ENCODE measurements around the gene PDZD11.

Gene PDZD11

DNA sequence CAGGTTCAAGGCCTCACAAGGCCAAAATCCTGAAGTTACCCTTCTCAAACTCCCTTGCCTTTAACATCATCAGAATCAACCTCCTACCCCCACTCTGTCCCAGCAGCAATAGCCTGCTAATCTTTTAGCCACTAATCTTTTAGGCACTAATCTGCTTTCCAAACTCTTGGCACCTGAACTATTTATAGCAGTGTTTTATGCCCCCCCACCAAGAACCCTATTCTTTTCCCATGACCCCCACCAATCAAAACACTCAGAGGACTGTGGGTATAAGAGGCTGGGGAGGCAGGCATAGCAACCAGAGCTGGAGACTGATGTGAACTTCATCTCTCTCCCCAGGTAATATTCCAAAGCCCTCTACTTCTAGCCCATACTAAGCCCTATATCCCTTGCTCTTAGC lies 21.7 kb downstream of the PDZD11 start, which contains the start of gene ARR3:
ARR3 (plus strand) TSS at position 301 of the 400 bp plus-strand sequence. CDS start 1,052 bp downstream, outside the sequence.
- Histone ChIP-seq H3K4me1 (no peaks in the 10 kb centered on the region), H3K4me3 (no peak within 1 kb of the TSS), H3K9me3 (replicated peaks in 1 of 11) (peaks cover 0 to 1% (median 0%) of the 10 kb centered on the region in 11 experiments; a peak in 4 of 22 replicates), H3K9ac (no peak within 1 kb of the TSS), H3K27ac (no peak within 1 kb of the TSS), H3K36me3 (no peaks in the 10 kb centered on the region), H3K4me2 (no peak within 1 kb of the TSS), H3K27me3 (peaks cover 38 to 100% (median 96%) of the 10 kb centered on the region in 11 experiments), H4K20me1 (peaks cover 0 to 5% (median 0%) of the 10 kb centered on the region in 11 experiments; a peak in 3 of 22 replicates)
- no peak for TF ChIP-seq Cebpa-rat (IDR thresholded peaks at IDR 0.05)

GRCh38 chrX:70264784-70265183 lies 24.9 kb downstream of the PDZD11 start:
- H3K9me3 ChIP-seq (replicated peaks in 1 of 11): peaks cover 0 to 10% (median 0%) of the 10 kb centered on the region in 11 experiments; a peak in 4 of 22 replicates
- TF ChIP-seq Cebpa-rat (IDR thresholded peaks at IDR 0.05): no peak
- no peak overlapping the region for H3K4me3 ChIP-seq
- no peak overlapping the region for H3K9ac ChIP-seq
- no peak overlapping the region for H3K27ac ChIP-seq
- H3K36me3 ChIP-seq: no peaks in the 10 kb centered on the region
- H4K20me1 ChIP-seq: peaks cover 0 to 5% (median 0%) of the 10 kb centered on the region in 11 experiments; a peak in 5 of 22 replicates
- H3K27me3 ChIP-seq: peaks cover 52 to 100% (median 98%) of the 10 kb centered on the region in 11 experiments
- no peaks in the 10 kb centered on the region for H3K4me1 ChIP-seq
- no peak overlapping the region for H3K4me2 ChIP-seq

- Histone ChIP-seq H3K27me3 (peaks cover 56 to 96% (median 88%) of the 10 kb centered on the region in 11 experiments), H3K4me2 (no peak overlapping the region), H3K36me3 (no peaks in the 10 kb centered on the region), H3K9me3 (replicated peaks in 1 of 11) (peaks cover 0 to 10% (median 0%) of the 10 kb centered on the region in 11 experiments; a peak in 4 of 22 replicates), H4K20me1 (peaks cover 0 to 7% (median 0%) of the 10 kb centered on the region in 11 experiments; a peak in 5 of 22 replicates), H3K4me1 (no peaks in the 10 kb centered on the region), H3K9ac (no peak overlapping the region), H3K27ac (no peak overlapping the region), H3K4me3 (no peak overlapping the region)
- no peak for TF ChIP-seq Cebpa-rat (IDR thresholded peaks at IDR 0.05)
Measured at GRCh38 chrX:70262952-70263567, 26.7 kb downstream of the PDZD11 start.

GRCh38 chrX:70260104-70260503 lies 29.6 kb downstream of the PDZD11 start, which contains the start of gene P2RY4:
TSS of gene P2RY4 (minus strand) at chrX:70260204. CDS start at chrX:70259624, 580 bp downstream.
- Histone ChIP-seq H3K4me3 (no peak within 1 kb of the TSS), H3K4me1 (no peaks in the 10 kb centered on the region), H3K27me3 (peaks cover 59 to 93% (median 84%) of the 10 kb centered on the region in 11 experiments), H3K27ac (no peak within 1 kb of the TSS), H3K9me3 (replicated peaks in 1 of 11) (peaks cover 0 to 10% (median 0%) of the 10 kb centered on the region in 11 experiments; a peak in 4 of 22 replicates), H3K36me3 (no peaks in the 10 kb centered on the region), H4K20me1 (peaks cover 0 to 7% (median 0%) of the 10 kb centered on the region in 11 experiments; a peak in 4 of 22 replicates), H3K9ac (no peak within 1 kb of the TSS), H3K4me2 (no peak within 1 kb of the TSS)
- TF ChIP-seq Cebpa-rat (IDR thresholded peaks at IDR 0.05): no peak

GRCh38 chrX:70257423-70258288 lies 32.1 kb downstream of the PDZD11 start:
- H3K9ac ChIP-seq: no peak overlapping the region
- no peak overlapping the region for H3K4me3 ChIP-seq
- H3K9me3 ChIP-seq (replicated peaks in 1 of 11): peaks cover 0 to 15% (median 0%) of the 10 kb centered on the region in 11 experiments; a peak in 3 of 22 replicates
- peaks cover 0 to 7% (median 0%) of the 10 kb centered on the region in 11 experiments; a peak in 4 of 22 replicates for H4K20me1 ChIP-seq
- H3K4me1 ChIP-seq: no peaks in the 10 kb centered on the region
- H3K36me3 ChIP-seq: no peaks in the 10 kb centered on the region
- H3K27me3 ChIP-seq: peaks cover 45 to 93% (median 84%) of the 10 kb centered on the region in 11 experiments
- TF ChIP-seq Cebpa-rat (IDR thresholded peaks at IDR 0.05): no peak
- H3K4me2 ChIP-seq: no peak overlapping the region
- H3K27ac ChIP-seq: no peak overlapping the region

DNA sequence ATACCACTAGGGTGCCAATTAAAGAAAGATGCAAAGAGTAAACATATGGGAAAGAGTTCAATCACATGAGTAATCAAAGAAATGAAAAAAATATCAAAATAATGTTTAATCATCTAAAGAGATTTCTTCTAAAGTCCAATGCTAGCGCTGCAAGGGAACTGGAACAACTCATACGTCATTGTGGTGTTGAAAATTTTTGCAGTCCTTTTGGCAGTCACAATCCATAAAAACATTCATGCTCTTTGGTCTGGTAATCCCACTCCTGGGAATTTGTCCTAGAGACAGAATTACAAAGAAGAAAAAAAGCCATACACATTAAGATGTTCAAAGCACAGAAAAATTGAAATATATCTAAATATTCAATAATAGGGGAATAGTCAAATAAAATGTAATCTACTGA lies 34.3 kb downstream of the PDZD11 start:
- H3K4me1 ChIP-seq: no peaks in the 10 kb centered on the region
- H3K9me3 ChIP-seq (replicated peaks in 1 of 11): peaks cover 0 to 22% (median 0%) of the 10 kb centered on the region in 11 experiments; a peak in 1 of 22 replicates
- peaks cover 39 to 94% (median 84%) of the 10 kb centered on the region in 11 experiments for H3K27me3 ChIP-seq
- no peak for TF ChIP-seq Cebpa-rat (IDR thresholded peaks at IDR 0.05)
- no peak overlapping the region for H3K4me2 ChIP-seq
- H3K27ac ChIP-seq: no peak overlapping the region
- H3K36me3 ChIP-seq: no peaks in the 10 kb centered on the region
- H3K9ac ChIP-seq: no peak overlapping the region
- no peak overlapping the region for H3K4me3 ChIP-seq
- peaks cover 0 to 7% (median 0%) of the 10 kb centered on the region in 11 experiments; a peak in 3 of 22 replicates for H4K20me1 ChIP-seq

DNA sequence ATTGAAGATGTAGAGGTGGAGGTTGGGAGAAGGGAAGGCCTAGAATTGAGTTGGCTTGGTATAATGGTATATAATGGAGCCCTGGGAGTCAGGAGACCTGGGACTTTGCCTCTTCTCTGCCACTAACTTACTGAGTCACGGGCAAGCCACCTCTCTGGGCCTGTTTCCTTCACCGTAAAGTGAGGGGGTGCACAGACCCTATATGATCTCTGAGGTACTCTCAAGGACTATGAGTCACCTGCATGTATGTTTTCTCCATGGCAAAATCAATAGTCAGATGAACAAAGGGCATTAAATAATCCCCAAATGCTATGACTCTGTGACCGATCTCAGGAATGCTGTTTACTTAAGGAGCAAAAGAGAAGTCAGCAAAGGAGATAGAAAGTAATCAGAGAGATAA lies 34.8 kb downstream of the PDZD11 start:
- Histone ChIP-seq H3K27ac (no peak overlapping the region), H3K36me3 (no peaks in the 10 kb centered on the region), H3K4me1 (no peaks in the 10 kb centered on the region), H3K9ac (no peak overlapping the region), H3K4me3 (no peak overlapping the region), H4K20me1 (peaks cover 0 to 7% (median 0%) of the 10 kb centered on the region in 11 experiments; a peak in 3 of 22 replicates), H3K9me3 (replicated peaks in 1 of 11) (peaks cover 0 to 22% (median 0%) of the 10 kb centered on the region in 11 experiments; a peak in 1 of 22 replicates), H3K4me2 (no peak overlapping the region), H3K27me3 (peaks cover 39 to 95% (median 84%) of the 10 kb centered on the region in 11 experiments)
- TF ChIP-seq Cebpa-rat (IDR thresholded peaks at IDR 0.05): no peak

- Histone ChIP-seq H3K4me1 (no peaks in the 10 kb centered on the region), H3K4me2 (no peak overlapping the region), H3K36me3 (no peaks in the 10 kb centered on the region), H3K9ac (no peak overlapping the region), H3K9me3 (replicated peaks in 1 of 11) (peaks cover 0 to 22% (median 0%) of the 10 kb centered on the region in 11 experiments; a peak in 1 of 22 replicates), H3K27ac (no peak overlapping the region), H4K20me1 (no peaks in the 10 kb centered on the region), H3K27me3 (peaks cover 41 to 95% (median 84%) of the 10 kb centered on the region in 11 experiments), H3K4me3 (no peak overlapping the region)
- no peak for TF ChIP-seq Cebpa-rat (IDR thresholded peaks at IDR 0.05)
Measured at GRCh38 chrX:70254063-70254400, 35.7 kb downstream of the PDZD11 start.

Data from BLaER1 treated with 17β-estradiol and CSF1 and Interleukin-3, amounts not matched to agents 10 nM and 100 nM (cell line).